ENCODE measurements around the gene PIWIL1.
A peak's percentile ranks its signal among the peaks of the same experiment; 100 is the strongest.

Gene PIWIL1

GRCh38 chr12:130339951-130340350 is 2.3 kb downstream of the PIWIL1 start:
- H3K79me2 ChIP-seq (ENCODE audit: insufficient read depth, low read length) = no peaks in the 10 kb centered on the region
- ATAC-seq (ENCODE audit: insufficient read depth, low read depth) (0 out of 3 replicates have a peak, but pooled peaks have one; percentile 35), DNase-seq (no peak)
- H3K4me1 ChIP-seq (ENCODE audit: insufficient read depth, low read length) = no peaks in the 10 kb centered on the region; the same call in 1 of the 2 replicates
- H2AFZ ChIP-seq (ENCODE audit: low read depth, low read length) = no peak overlapping the region
- no peaks in the 10 kb centered on the region for H3K9me3 ChIP-seq (ENCODE audit: insufficient read depth, low read length, severe bottlenecking)
- no peaks in the 10 kb centered on the region for H4K20me1 ChIP-seq (ENCODE audit: insufficient read depth, low read length)
- H3K27ac ChIP-seq (ENCODE audit: low read length) = no peak overlapping the region
- H3K27me3 ChIP-seq (ENCODE audit: insufficient read depth, low read length, poor library complexity) = no peaks in the 10 kb centered on the region
- H3K4me2 ChIP-seq (ENCODE audit: insufficient read depth, low read length) = no peak overlapping the region
- TF ChIP-seq CTCF (IDR thresholded peaks at IDR 0.05; ENCODE audit: borderline replicate concordance, extremely low read depth, low read length, poor library complexity, severe bottlenecking) (no peak), EZH2 (IDR thresholded peaks at IDR 0.05; ENCODE audit: borderline replicate concordance, low read depth, low read length, severe bottlenecking) (no peak)
- no peak overlapping the region for H3K9ac ChIP-seq (ENCODE audit: low read depth, low read length)
- no peak overlapping the region for H3K4me3 ChIP-seq (ENCODE audit: low read depth in 1 of 2, low read length in 2 of 2)
- H3K36me3 ChIP-seq (ENCODE audit: insufficient read depth, low read length) = no peaks in the 10 kb centered on the region

GRCh38 chr12:130342442-130342841 is 4.8 kb downstream of the PIWIL1 start:
- TF ChIP-seq CTCF (IDR thresholded peaks at IDR 0.05; ENCODE audit: borderline replicate concordance, extremely low read depth, low read length, poor library complexity, severe bottlenecking) (no peak), EZH2 (IDR thresholded peaks at IDR 0.05; ENCODE audit: borderline replicate concordance, low read depth, low read length, severe bottlenecking) (no peak)
- DNase-seq (no peak), ATAC-seq (ENCODE audit: insufficient read depth, low read depth) (no peak)
- Histone ChIP-seq H3K27me3 (ENCODE audit: insufficient read depth, low read length, poor library complexity) (no peaks in the 10 kb centered on the region), H3K36me3 (ENCODE audit: insufficient read depth, low read length) (no peaks in the 10 kb centered on the region), H3K4me2 (ENCODE audit: insufficient read depth, low read length) (no peak overlapping the region), H3K4me3 (ENCODE audit: low read depth in 1 of 2, low read length in 2 of 2) (no peak overlapping the region), H3K27ac (ENCODE audit: low read length) (no peak overlapping the region), H3K9ac (ENCODE audit: low read depth, low read length) (no peak overlapping the region), H3K9me3 (ENCODE audit: insufficient read depth, low read length, severe bottlenecking) (no peaks in the 10 kb centered on the region), H3K79me2 (ENCODE audit: insufficient read depth, low read length) (no peaks in the 10 kb centered on the region), H4K20me1 (ENCODE audit: insufficient read depth, low read length) (no peaks in the 10 kb centered on the region), H3K4me1 (ENCODE audit: insufficient read depth, low read length) (no peaks in the 10 kb centered on the region), H2AFZ (ENCODE audit: low read depth, low read length) (no peak overlapping the region)

- H3K36me3 ChIP-seq (ENCODE audit: insufficient read depth, low read length) = no peaks in the 10 kb centered on the region
- DNase-seq = no peak
- ATAC-seq (ENCODE audit: insufficient read depth, low read depth) = no peak
- no peaks in the 10 kb centered on the region for H3K4me1 ChIP-seq (ENCODE audit: insufficient read depth, low read length)
- no peak overlapping the region for H3K9ac ChIP-seq (ENCODE audit: low read depth, low read length)
- no peaks in the 10 kb centered on the region for H3K9me3 ChIP-seq (ENCODE audit: insufficient read depth, low read length, severe bottlenecking)
- H3K4me2 ChIP-seq (ENCODE audit: insufficient read depth, low read length) = no peak overlapping the region
- no peak overlapping the region for H2AFZ ChIP-seq (ENCODE audit: low read depth, low read length)
- H4K20me1 ChIP-seq (ENCODE audit: insufficient read depth, low read length) = no peaks in the 10 kb centered on the region
- H3K79me2 ChIP-seq (ENCODE audit: insufficient read depth, low read length) = no peaks in the 10 kb centered on the region
- H3K27me3 ChIP-seq (ENCODE audit: insufficient read depth, low read length, poor library complexity) = no peaks in the 10 kb centered on the region
- no peak overlapping the region for H3K4me3 ChIP-seq (ENCODE audit: low read depth in 1 of 2, low read length in 2 of 2)
- TF ChIP-seq CTCF (IDR thresholded peaks at IDR 0.05; ENCODE audit: borderline replicate concordance, extremely low read depth, low read length, poor library complexity, severe bottlenecking) (no peak), EZH2 (IDR thresholded peaks at IDR 0.05; ENCODE audit: borderline replicate concordance, low read depth, low read length, severe bottlenecking) (no peak)
- H3K27ac ChIP-seq (ENCODE audit: low read length) = no peak overlapping the region
Measured at GRCh38 chr12:130342842-130343241, 5.2 kb downstream of the PIWIL1 start.

GRCh38 chr12:130344529-130344928 is 6.8 kb downstream of the PIWIL1 start:
- Histone ChIP-seq H3K4me2 (ENCODE audit: insufficient read depth, low read length) (no peak overlapping the region), H3K27me3 (ENCODE audit: insufficient read depth, low read length, poor library complexity) (no peaks in the 10 kb centered on the region), H2AFZ (ENCODE audit: low read depth, low read length) (no peak overlapping the region), H3K27ac (ENCODE audit: low read length) (no peak overlapping the region), H4K20me1 (ENCODE audit: insufficient read depth, low read length) (no peaks in the 10 kb centered on the region), H3K79me2 (ENCODE audit: insufficient read depth, low read length) (no peaks in the 10 kb centered on the region), H3K9ac (ENCODE audit: low read depth, low read length) (no peak overlapping the region), H3K36me3 (ENCODE audit: insufficient read depth, low read length) (no peaks in the 10 kb centered on the region), H3K9me3 (ENCODE audit: insufficient read depth, low read length, severe bottlenecking) (no peaks in the 10 kb centered on the region), H3K4me3 (ENCODE audit: low read depth in 1 of 2, low read length in 2 of 2) (no peak overlapping the region), H3K4me1 (ENCODE audit: insufficient read depth, low read length) (no peaks in the 10 kb centered on the region)
- TF ChIP-seq EZH2 (IDR thresholded peaks at IDR 0.05; ENCODE audit: borderline replicate concordance, low read depth, low read length, severe bottlenecking) = no peak
- TF ChIP-seq CTCF (IDR thresholded peaks at IDR 0.05; ENCODE audit: borderline replicate concordance, extremely low read depth, low read length, poor library complexity, severe bottlenecking) = no peak
- no peak for ATAC-seq (ENCODE audit: insufficient read depth, low read depth)
- DNase-seq = no peak
